HG03469 (cell line): ENCODE data around the gene ADGRB3.

Experiments
- ATAC-seq: cut with Tn5 transposase; IDR thresholded peaks from one replicate; pipeline ENCODE4 v1.9.1; 2021; ENCODE audit warnings: mild to moderate bottlenecking, moderate library complexity, moderate number of reproducible peaks; ENCODE audit not compliant: unreplicated experiment

Gene ADGRB3

DNA sequence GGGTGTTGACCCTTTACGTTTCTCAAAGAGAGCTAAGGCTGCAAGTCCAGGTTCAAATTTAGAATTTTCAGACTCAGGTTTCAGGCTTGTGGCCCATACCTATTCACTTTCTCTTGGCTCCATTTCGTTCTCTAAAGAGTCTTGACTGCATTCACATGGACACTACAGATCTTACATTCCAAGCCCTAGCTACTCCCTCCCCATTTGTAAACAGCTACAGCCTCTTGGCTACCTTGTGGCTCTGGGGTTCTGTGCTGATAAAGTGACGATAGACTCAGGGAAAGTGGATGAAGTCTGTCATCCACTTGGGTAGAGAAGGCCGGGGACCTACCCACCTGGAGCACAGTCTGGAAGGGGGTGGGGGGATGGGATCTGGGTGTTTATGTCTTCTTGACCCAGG, 658.4 kb downstream of the ADGRB3 start:
- no peak for ATAC-seq

DNA sequence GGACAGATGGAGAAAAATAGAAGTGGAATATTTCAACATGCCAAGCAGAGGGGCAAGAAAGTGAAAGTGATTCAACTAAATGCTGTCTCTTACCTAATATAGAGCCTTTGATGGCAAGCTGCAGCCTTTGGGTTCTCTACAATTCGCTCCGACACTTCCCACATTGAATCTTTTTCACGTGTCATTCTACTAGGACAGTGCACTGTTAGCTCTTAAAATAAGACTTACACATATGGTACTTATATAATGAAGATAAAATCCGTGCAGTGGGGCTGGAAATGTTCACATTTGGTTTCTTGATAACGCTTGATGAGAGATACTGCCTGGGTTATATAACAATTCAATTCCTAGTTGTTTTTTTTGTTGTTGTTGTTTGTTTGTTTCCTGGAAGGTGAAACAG, 659.3 kb downstream of the ADGRB3 start:
- no peak for ATAC-seq

DNA sequence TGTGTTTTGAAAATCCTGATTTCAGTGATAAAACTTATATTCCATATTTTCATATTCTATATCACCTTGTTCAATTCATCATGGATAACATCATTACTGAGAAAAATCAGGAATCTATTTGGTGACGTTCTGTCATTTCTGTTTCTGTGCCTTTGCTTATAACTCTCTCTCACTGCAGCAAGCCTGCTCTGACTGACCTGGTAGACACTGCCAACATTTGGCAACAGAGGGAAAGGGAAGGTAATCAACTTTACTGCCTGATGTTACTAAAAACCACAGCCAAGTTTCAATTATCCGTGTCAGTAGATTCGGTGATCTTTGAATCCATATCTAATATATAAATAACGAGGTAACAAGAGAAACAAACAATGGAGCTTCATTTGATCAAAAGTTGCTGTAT, 659.8 kb downstream of the ADGRB3 start:
- ATAC-seq = no peak

DNA sequence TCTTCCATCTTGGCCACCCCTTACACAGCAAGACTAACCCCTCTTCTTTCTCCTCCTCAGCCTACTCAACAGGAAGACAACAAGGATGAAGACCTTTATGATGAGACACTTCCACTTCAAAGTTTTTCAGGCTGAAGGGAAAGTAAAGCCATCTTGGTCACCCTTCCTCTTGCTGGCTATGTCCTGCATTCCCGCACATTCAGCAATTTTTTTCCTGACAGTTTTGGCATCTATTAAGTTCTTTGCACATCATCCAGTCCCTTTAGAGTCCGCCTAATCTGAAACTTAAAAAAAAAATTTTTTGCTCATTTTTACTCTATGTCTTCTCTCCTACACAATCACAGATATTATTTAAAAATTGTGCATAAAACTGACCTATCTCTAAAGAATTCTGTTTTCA, 668.3 kb downstream of the ADGRB3 start:
- no peak for ATAC-seq

DNA sequence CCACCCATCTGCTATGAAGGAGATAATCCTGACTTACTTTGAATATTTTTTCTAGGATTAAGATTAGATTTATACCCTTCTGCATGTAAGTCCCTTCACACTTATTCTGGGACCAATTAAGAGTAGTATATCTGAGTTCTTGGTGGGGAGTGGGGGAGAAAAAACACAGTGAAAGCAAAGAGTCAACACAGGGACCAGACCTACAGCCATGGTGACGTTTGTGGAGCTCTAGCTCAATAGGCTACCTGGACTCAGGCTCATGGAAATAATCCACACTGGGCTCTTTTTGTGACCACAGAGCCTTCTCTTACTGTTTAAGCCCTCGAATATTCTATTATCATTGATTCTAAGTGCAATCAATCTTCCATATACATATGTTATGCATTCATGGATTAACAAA, 670.4 kb downstream of the ADGRB3 start:
- no peak for ATAC-seq

DNA sequence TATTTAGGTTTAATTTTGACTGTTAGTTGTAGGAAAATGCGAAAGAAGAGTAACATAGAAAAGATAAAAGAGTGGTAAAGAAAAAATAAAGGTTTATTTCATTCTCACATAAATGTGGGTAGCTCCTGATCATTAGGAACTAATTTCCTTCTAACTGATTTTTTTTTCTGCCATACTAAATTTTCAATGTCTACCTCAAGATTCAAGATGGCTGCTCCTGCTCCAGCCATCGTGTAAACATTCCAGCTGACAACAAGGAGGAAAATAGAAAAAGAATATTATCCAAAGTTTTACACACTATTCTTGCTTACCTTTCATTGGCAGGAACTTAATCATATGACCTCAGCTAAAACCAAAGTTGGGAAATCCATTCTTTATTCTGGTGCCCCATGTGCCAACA, 673.5 kb downstream of the ADGRB3 start:
- no peak for ATAC-seq

DNA sequence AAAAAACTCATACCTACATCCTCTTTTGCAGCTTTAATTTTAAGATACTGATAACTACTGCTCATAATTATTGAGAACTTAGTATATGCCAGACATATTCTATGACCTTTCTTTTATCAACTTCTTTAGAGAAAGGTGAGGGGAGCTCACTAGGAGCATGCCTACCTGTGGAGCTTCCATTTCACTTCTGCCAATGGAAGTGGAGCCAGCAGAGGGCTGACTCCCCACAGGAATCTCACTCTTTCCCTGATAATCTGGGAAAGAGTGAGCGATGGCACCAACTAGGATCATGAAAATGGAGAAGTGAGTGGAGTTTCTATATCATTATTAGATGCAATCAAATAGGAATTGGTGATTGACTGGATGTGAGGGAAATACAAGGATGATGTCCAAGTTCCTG, 676.8 kb downstream of the ADGRB3 start:
- ATAC-seq = no peak

DNA sequence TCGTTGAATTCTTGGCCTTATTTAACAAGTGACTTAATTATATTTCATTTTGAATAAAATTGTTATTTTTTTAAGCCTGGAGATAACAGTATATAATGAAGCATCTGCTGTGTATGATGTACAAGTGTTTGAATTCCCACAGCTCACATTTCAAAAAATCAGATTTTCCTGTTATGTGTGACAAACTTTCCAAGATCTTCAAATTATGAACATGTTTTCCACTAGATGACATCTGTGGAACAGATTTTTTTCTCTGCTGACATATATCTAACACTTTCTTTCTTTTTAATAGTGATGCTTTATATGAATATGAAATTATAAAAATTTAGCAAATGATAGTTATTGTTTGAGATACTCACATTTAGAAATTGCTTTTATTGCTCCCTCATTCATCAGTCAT, 678.9 kb downstream of the ADGRB3 start:
- ATAC-seq = no peak

DNA sequence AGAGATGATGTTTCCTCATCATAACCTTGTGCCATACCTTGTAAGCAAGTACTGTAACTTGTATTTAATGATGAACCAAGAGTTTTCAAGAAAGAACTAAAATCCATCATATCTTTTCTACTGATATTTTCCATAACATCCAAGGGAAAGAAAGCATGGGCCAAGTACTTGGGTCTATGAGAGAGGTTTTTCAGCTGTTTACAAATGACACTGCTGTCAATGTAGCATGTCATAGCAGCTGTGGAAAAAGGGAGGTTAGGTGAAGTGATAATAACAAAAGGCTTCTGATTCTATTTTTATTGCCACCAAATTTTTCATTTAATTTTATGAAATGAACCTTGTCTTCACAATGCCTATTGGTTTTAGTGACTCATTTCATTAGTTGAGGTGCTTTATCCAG, 679.4 kb downstream of the ADGRB3 start:
- no peak for ATAC-seq

DNA sequence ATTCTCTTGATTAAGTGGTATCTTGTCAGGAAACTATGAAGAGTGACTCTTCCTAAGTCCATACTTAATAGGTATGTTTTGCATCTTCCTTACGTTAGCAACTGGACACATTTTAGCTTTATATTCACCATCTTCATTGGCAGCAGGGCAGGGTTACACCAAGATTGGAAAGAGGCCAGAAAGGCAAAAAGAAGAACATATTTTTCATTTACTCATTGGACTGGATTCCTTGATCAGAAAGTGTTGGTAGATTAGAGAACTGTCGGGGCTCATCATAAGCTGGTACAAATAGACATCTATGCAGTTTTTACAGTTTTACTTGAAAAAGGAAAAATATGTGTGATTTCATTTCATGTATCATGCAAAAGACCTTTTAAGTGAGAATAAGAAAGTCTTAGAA, 696.8 kb downstream of the ADGRB3 start:
- ATAC-seq = no peak

DNA sequence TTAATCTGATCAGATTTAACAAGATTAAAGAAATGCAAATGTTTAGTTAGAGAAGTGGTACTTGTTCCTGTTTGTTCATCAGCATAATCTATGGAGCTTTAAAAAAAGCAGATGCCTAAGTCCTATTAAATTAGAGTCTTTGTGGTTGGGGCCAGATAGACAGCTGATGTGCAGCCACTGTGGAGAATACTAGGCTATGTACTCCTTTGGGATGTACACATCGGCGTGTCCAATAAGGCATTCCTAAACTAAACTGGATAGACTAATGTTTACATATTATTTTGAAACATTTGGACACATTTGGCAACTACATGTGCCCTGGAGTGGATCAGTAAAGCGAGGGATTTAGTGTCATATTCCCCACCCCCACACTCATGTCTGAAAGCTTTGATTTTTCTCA, 702.2 kb downstream of the ADGRB3 start:
- no peak for ATAC-seq

DNA sequence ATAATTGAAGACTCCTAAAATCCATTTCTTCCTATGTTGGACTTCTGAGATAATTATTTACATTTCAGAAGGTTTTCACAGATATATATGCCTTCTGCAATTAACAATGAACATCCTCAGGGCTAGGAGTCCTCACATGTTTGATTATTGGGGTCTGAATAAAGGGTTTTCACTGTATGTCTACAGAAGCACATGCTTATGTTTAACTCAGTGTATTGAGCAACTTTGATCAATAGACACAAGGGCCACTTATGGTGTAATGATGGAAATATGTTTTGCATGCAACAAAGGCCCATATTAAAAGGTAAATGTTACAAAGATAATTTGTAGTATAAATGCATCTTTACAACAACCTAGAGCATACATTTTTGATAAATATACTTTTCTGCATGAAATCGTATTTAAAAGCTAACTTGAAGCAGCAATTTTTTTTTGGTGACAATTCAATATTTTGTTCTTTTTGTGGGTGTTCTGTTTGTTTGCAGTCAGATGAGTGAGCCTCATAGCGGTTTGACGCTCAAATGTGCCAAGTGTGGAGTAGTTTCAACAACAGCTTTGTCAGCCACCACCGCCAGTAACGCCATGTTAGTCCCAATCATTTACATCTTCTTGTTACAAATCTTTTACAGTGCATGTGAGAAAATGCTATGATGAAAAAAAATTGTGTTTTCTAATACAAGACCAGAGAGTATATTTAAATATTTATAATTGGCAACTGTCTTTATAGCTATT, 703.5 kb downstream of the ADGRB3 start:
- no peak for ATAC-seq

DNA sequence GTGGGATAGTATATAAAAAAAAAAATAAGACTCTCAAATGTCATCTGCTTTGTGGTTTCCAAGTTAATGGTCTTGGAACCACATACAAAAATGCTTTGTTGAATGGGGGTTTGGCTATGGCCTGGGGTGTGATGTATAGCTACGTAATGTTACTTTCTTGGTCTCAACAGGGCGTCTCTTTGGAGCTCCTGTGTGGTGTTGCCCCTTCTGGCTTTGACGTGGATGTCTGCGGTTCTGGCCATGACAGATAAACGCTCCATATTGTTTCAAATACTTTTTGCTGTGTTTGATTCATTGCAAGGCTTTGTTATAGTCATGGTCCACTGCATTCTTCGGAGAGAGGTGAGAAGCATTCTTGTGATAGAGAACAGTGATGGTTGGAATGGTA, 704.1 kb downstream of the ADGRB3 start:
- ATAC-seq = no peak

DNA sequence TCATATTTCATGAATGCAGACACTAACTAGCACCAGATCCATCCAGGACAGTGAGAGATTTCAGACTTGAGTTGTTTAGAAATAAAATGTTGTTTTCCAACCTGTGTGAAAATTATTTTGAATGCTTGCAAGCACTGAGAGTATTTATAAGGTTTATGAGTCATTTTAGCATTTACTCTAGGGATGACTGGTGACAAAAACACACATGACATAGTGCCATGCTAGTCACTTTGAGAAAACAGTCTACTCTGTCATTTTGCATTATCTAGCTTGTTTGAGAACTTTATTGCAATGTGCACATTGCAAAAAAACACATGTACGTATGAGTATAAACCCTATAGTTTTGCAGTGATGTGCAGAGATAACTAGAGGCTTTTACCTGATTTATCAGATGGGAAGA, 705.1 kb downstream of the ADGRB3 start:
- ATAC-seq = no peak

DNA sequence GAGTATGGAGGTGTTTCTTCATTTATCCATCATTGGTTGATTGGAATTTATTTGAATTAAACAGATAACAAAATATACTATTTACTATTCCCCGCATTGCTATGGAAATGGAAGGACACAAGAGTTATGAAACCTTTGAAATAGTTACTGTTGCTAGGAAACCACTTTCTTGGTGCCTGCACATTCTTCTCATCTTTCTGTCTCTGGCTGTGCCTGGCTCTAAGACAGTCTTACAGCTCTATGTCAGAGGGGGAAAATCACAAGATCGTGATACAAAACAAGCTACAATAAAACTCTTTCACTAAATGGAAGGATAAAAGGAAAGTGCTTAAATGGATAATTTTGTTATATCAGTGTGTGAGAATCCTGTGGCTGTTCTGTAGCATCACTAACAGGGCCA, 708.8 kb downstream of the ADGRB3 start:
- ATAC-seq = no peak

DNA sequence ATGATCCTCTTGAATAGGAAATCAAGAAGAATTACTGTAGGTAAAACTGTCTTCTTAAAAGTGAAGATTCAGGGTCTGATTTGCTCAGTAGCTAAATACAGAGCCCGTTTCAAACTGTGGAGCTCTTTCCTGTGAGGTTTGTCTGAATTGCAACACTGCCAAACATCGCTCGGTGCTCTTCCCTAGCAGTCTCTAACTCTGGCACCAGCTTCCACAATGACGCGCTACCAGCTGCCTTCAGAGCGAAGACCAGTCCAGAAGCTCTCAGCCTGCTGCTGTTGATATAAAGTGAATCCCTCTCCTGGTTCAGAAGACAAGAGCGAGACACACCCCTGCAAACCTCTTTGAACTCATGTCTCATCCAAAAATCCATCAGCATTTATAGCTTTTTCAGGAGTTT, 714.7 kb downstream of the ADGRB3 start:
- no peak for ATAC-seq

DNA sequence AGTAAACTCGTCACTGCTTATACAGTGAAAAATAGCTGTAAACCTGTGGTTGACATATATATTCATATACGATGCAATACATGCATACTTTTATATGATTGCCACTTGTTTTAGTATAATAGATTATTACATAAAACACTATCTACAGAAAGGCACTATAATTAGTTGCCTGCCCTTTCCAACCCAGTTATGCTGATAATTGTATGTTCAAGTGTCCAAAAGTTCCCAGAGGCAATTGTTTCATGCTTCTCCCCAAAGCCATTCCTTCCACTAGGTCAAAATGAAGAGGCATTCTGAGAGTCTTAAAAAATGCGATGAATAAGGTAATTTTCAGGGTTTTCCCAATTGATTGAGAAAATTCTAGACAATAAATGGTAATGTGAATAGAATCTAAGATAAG, 727.1 kb downstream of the ADGRB3 start:
- no peak for ATAC-seq

DNA sequence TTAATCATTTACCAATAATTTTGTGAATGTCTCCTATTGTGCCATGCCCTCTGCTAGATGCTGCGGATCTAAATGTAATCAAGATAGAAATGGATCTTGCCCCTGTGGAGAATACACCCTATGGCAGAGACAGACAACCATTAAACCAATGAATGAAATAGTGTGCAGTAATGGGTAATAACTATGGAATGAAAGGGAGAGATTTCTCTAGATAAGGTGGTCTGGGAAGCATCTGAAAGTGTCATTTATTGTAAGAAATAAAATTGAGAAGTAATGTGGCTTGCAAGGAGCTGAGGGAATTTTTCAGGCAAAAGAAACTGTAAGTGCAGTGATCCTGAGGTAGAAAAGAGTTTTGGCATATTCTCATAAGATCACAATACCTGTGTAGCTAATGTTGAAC, 731.7 kb downstream of the ADGRB3 start:
- ATAC-seq = no peak

DNA sequence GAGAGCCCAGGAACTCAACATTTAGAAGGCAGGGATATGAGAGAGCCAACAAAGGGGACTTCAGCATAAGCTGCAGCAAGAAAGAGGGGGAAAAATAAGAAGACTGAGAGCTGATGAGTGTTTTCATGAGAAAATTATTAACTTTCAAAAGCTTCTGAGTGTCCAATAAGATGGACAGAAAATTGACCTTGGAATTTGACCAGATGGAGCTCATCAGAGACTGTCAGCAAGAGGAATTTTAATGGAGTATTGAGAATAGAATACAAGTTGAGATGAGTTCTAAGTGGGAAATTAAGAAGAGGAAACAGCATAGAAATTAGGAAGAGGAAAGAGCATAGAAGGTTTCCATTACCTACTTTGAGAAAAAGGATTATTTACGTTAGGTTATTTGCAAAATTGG, 733.5 kb downstream of the ADGRB3 start:
- no peak for ATAC-seq

DNA sequence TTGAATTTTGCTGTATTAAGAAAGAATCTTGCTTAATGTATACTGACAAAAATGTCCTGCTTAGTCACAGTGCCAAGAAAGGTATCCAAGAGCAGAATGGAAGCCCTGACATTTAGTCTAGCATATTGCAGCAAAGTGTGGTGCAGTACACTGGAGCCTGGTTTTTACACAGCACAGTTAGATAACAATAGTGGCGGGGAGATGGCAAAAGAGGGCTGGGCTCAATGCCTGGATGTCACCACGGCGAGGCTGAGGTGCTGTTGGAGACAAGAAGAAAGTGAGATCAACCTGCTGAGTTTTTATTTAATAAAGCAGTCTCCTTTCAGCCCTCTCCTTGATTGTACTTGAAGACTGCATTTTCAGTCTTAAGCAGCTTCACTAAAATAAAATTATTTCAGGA, 735.7 kb downstream of the ADGRB3 start:
- no peak for ATAC-seq

DNA sequence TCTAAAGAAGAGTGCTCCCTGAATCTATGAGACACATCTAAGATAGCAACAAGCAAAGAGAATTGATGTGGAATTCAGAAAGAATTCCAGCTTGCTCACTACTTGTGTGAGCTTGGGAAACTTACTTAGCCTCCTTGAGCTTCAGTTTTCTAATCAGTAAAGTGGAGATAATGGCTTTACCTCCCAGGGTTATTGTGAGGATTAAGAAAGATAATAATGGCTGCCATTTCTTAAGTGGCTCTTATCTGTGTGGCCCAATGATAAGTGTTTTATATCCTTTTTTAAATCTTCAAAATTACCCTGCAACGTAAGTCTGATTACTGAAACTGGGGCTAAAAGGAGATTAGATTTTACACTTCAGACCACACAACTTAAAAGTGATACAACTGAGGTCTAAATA, 743.2 kb downstream of the ADGRB3 start:
- ATAC-seq = no peak

DNA sequence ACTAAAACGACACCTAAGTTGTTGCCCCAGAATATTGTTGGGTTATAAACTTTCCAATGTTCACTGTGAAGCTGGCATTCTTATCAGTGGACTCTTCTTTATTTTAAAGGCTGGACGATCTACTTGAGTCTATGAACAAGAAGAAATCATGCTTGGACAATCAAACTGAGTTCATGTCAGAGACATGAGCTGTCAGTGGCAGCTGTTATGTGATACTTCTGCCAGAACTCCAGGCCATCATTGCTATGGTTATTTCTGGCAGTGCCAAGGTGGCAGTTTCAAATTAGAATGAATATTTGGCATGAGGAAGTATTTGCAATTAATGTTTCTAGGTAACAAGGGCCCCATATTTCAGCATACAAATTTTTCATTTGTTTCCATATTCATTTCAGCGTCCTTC, 744.4 kb downstream of the ADGRB3 start:
- ATAC-seq = no peak

DNA sequence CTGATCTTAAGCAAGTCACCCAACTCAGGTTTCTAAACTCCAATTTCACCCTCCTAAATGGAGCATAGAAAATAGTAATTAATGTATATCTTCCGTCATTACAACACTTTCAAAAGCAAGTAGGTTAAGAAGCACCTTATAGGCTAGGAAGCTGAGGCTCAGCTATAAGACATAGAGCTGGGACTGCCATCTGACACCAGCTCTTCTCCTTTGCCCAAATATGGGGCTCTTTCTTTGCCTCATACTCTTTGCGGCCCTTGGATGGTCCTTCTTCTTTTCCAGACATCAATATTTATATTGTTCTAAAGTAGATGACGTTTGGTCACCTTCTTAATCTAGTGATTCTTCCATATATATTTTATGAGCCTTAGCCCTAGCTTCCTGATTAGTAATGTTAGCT, 748.5 kb downstream of the ADGRB3 start:
- ATAC-seq = no peak
